ENCODE data around the gene GUCA1A.
"Not testable (repeated sequence)": the region's sequence is repeated elsewhere in the genome, so short reads cannot be mapped to it uniquely, and the experiment has no call there.

Gene GUCA1A

GRCh38 chr6:42193491-42193894 lies 20.3 kb downstream of the GUCA1A start:
- no peaks in the 10 kb centered on the region for H3K4me1 ChIP-seq (ENCODE audit: control insufficient read depth, insufficient read depth, low read length)
- H3K36me3 ChIP-seq (ENCODE audit: control insufficient read depth, insufficient read depth, low read length), result no peaks in the 10 kb centered on the region
- no peaks in the 10 kb centered on the region for H3K27me3 ChIP-seq (ENCODE audit: control insufficient read depth, insufficient read depth, low read length)
- H3K9me3 ChIP-seq (ENCODE audit: control insufficient read depth, insufficient read depth, low read length), result no peaks in the 10 kb centered on the region
- H3K4me3 ChIP-seq (ENCODE audit: low read length), result no peak overlapping the region
- no peak overlapping the region for H3K27ac ChIP-seq (ENCODE audit: low read length)
- WGBS (ENCODE audit: insufficient coverage, insufficient read length), result no CpG with 5 or more reads among the region's 8 CpGs
- DNase-seq (ENCODE audit: low read depth, low spot score), result no peak

GRCh38 chr6:42194056-42194455 lies 20.9 kb downstream of the GUCA1A start:
- H3K4me1 ChIP-seq (ENCODE audit: control insufficient read depth, insufficient read depth, low read length), result no peaks in the 10 kb centered on the region
- H3K9me3 ChIP-seq (ENCODE audit: control insufficient read depth, insufficient read depth, low read length), result no peaks in the 10 kb centered on the region
- no peaks in the 10 kb centered on the region for H3K27me3 ChIP-seq (ENCODE audit: control insufficient read depth, insufficient read depth, low read length)
- no peak for DNase-seq (ENCODE audit: low read depth, low spot score)
- no peak overlapping the region for H3K27ac ChIP-seq (ENCODE audit: low read length)
- no peak overlapping the region for H3K4me3 ChIP-seq (ENCODE audit: low read length)
- no CpG with 5 or more reads among the region's 5 CpGs for WGBS (ENCODE audit: insufficient coverage, insufficient read length)
- H3K36me3 ChIP-seq (ENCODE audit: control insufficient read depth, insufficient read depth, low read length), result no peaks in the 10 kb centered on the region

- H3K27ac ChIP-seq (ENCODE audit: low read length), result no peak overlapping the region
- no peaks in the 10 kb centered on the region for H3K9me3 ChIP-seq (ENCODE audit: control insufficient read depth, insufficient read depth, low read length)
- no peaks in the 10 kb centered on the region for H3K36me3 ChIP-seq (ENCODE audit: control insufficient read depth, insufficient read depth, low read length)
- H3K27me3 ChIP-seq (ENCODE audit: control insufficient read depth, insufficient read depth, low read length), result no peaks in the 10 kb centered on the region
- H3K4me1 ChIP-seq (ENCODE audit: control insufficient read depth, insufficient read depth, low read length), result no peaks in the 10 kb centered on the region
- H3K4me3 ChIP-seq (ENCODE audit: low read length), result no peak overlapping the region
- no CpG with 5 or more reads among the region's 4 CpGs for WGBS (ENCODE audit: insufficient coverage, insufficient read length)
- DNase-seq (ENCODE audit: low read depth, low spot score), result no peak
Measured at GRCh38 chr6:42195415-42195814, 22.3 kb downstream of the GUCA1A start.

- no peaks in the 10 kb centered on the region for H3K27me3 ChIP-seq (ENCODE audit: control insufficient read depth, insufficient read depth, low read length)
- no peak for DNase-seq (ENCODE audit: low read depth, low spot score)
- no peaks in the 10 kb centered on the region for H3K36me3 ChIP-seq (ENCODE audit: control insufficient read depth, insufficient read depth, low read length)
- no peaks in the 10 kb centered on the region for H3K4me1 ChIP-seq (ENCODE audit: control insufficient read depth, insufficient read depth, low read length)
- no peak overlapping the region for H3K27ac ChIP-seq (ENCODE audit: low read length)
- WGBS (ENCODE audit: insufficient coverage, insufficient read length), result 100% methylated on average over 3 of the region's 13 CpGs
- no peak overlapping the region for H3K4me3 ChIP-seq (ENCODE audit: low read length)
- no peaks in the 10 kb centered on the region for H3K9me3 ChIP-seq (ENCODE audit: control insufficient read depth, insufficient read depth, low read length)
Measured at GRCh38 chr6:42197555-42198362, 24.6 kb downstream of the GUCA1A start.

GRCh38 chr6:42199106-42199981 lies 26.2 kb downstream of the GUCA1A start:
- no peak for DNase-seq (ENCODE audit: low read depth, low spot score)
- Histone ChIP-seq H3K4me3 (ENCODE audit: low read length) (no peak overlapping the region), H3K27me3 (ENCODE audit: control insufficient read depth, insufficient read depth, low read length) (no peaks in the 10 kb centered on the region), H3K27ac (ENCODE audit: low read length) (no peak overlapping the region), H3K36me3 (ENCODE audit: control insufficient read depth, insufficient read depth, low read length) (no peaks in the 10 kb centered on the region), H3K9me3 (ENCODE audit: control insufficient read depth, insufficient read depth, low read length) (no peaks in the 10 kb centered on the region), H3K4me1 (ENCODE audit: control insufficient read depth, insufficient read depth, low read length) (no peaks in the 10 kb centered on the region)
- no CpG with 5 or more reads among the region's 5 CpGs for WGBS (ENCODE audit: insufficient coverage, insufficient read length)

GRCh38 chr6:42200035-42200434 lies 26.9 kb downstream of the GUCA1A start:
- WGBS (ENCODE audit: insufficient coverage, insufficient read length), result no CpG with 5 or more reads among the region's 1 CpG
- H3K9me3 ChIP-seq (ENCODE audit: control insufficient read depth, insufficient read depth, low read length), result no peaks in the 10 kb centered on the region
- H3K4me1 ChIP-seq (ENCODE audit: control insufficient read depth, insufficient read depth, low read length), result no peaks in the 10 kb centered on the region
- no peak overlapping the region for H3K27ac ChIP-seq (ENCODE audit: low read length)
- H3K27me3 ChIP-seq (ENCODE audit: control insufficient read depth, insufficient read depth, low read length), result no peaks in the 10 kb centered on the region
- H3K36me3 ChIP-seq (ENCODE audit: control insufficient read depth, insufficient read depth, low read length), result no peaks in the 10 kb centered on the region
- H3K4me3 ChIP-seq (ENCODE audit: low read length), result no peak overlapping the region
- DNase-seq (ENCODE audit: low read depth, low spot score), result no peak

GRCh38 chr6:42201382-42201781 lies 28.2 kb downstream of the GUCA1A start:
- Histone ChIP-seq H3K36me3 (ENCODE audit: control insufficient read depth, insufficient read depth, low read length) (no peaks in the 10 kb centered on the region), H3K4me1 (ENCODE audit: control insufficient read depth, insufficient read depth, low read length) (no peaks in the 10 kb centered on the region), H3K27ac (ENCODE audit: low read length) (no peak overlapping the region), H3K9me3 (ENCODE audit: control insufficient read depth, insufficient read depth, low read length) (no peaks in the 10 kb centered on the region), H3K4me3 (ENCODE audit: low read length) (no peak overlapping the region), H3K27me3 (ENCODE audit: control insufficient read depth, insufficient read depth, low read length) (no peaks in the 10 kb centered on the region)
- DNase-seq (ENCODE audit: low read depth, low spot score), result no peak
- no CpG with 5 or more reads among the region's 3 CpGs for WGBS (ENCODE audit: insufficient coverage, insufficient read length)

GRCh38 chr6:42202131-42202915 lies 29.2 kb downstream of the GUCA1A start:
- not testable (repeated sequence) for H3K27me3 ChIP-seq (ENCODE audit: control insufficient read depth, insufficient read depth, low read length); H3K27ac ChIP-seq (ENCODE audit: low read length); H3K9me3 ChIP-seq (ENCODE audit: control insufficient read depth, insufficient read depth, low read length); H3K4me3 ChIP-seq (ENCODE audit: low read length); H3K36me3 ChIP-seq (ENCODE audit: control insufficient read depth, insufficient read depth, low read length); DNase-seq (ENCODE audit: low read depth, low spot score); H3K4me1 ChIP-seq (ENCODE audit: control insufficient read depth, insufficient read depth, low read length)
- no CpG with 5 or more reads among the region's 13 CpGs for WGBS (ENCODE audit: insufficient coverage, insufficient read length)

- H3K4me1 ChIP-seq (ENCODE audit: control insufficient read depth, insufficient read depth, low read length), result no peaks in the 10 kb centered on the region
Measured at GRCh38 chr6:42203183-42203582, 30.0 kb downstream of the GUCA1A start.

GRCh38 chr6:42204768-42205282 lies 31.7 kb downstream of the GUCA1A start:
- WGBS (ENCODE audit: insufficient coverage, insufficient read length), result no CpG with 5 or more reads among the region's 4 CpGs
- H3K9me3 ChIP-seq (ENCODE audit: control insufficient read depth, insufficient read depth, low read length), result no peaks in the 10 kb centered on the region
- no peaks in the 10 kb centered on the region for H3K4me1 ChIP-seq (ENCODE audit: control insufficient read depth, insufficient read depth, low read length)
- no peak for DNase-seq (ENCODE audit: low read depth, low spot score)
- no peak overlapping the region for H3K4me3 ChIP-seq (ENCODE audit: low read length)
- no peaks in the 10 kb centered on the region for H3K27me3 ChIP-seq (ENCODE audit: control insufficient read depth, insufficient read depth, low read length)
- peaks cover 4% of the 10 kb centered on the region; the same call in 1 of the 2 replicates for H3K36me3 ChIP-seq (ENCODE audit: control insufficient read depth, insufficient read depth, low read length)
- no peak overlapping the region for H3K27ac ChIP-seq (ENCODE audit: low read length)

More at GRCh38 chr6:42203183-42203582, 30.0 kb downstream of the GUCA1A start:
- H3K36me3 ChIP-seq (ENCODE audit: control insufficient read depth, insufficient read depth, low read length), result no peaks in the 10 kb centered on the region; the same call in 1 of the 2 replicates
- H3K4me3 ChIP-seq (ENCODE audit: low read length), result no peak overlapping the region
- H3K9me3 ChIP-seq (ENCODE audit: control insufficient read depth, insufficient read depth, low read length), result no peaks in the 10 kb centered on the region
- no peak overlapping the region for H3K27ac ChIP-seq (ENCODE audit: low read length)
- WGBS (ENCODE audit: insufficient coverage, insufficient read length), result no CpG with 5 or more reads among the region's 3 CpGs
- DNase-seq (ENCODE audit: low read depth, low spot score), result no peak
- H3K27me3 ChIP-seq (ENCODE audit: control insufficient read depth, insufficient read depth, low read length), result no peaks in the 10 kb centered on the region
